Stimulated activated CD4-positive, alpha-beta T cell treated with anti-CD3 and anti-CD28 coated beads, Interleukin-1b, Interleukin-23, amount 100 ng/mL, for 1 hour (primary cell): ENCODE results near the gene SOX21.
A peak's percentile ranks its signal among the peaks of the same experiment; 100 is the strongest.

Experiments used
- DNase-seq, 2 donors: peaks; one replicate each; pipeline ENCODE4 v3.0.0-alpha.2; 2020; ENCODE audit warnings: low read depth in 2 of 2

Gene SOX21

GRCh38 chr13:94679614-94680013 is 32.7 kb downstream of the SOX21 start:
- no peak for DNase-seq

GRCh38 chr13:94678845-94679244 is 33.5 kb downstream of the SOX21 start:
- no peak for DNase-seq

- no peak for DNase-seq
Observed at GRCh38 chr13:94677799-94678198, 34.5 kb downstream of the SOX21 start.

GRCh38 chr13:94674609-94675348 is 37.6 kb downstream of the SOX21 start:
- DNase-seq, result peak in 1 of 2 donors; percentile 30

- no peak for DNase-seq
Observed at GRCh38 chr13:94673851-94674250, 38.5 kb downstream of the SOX21 start.

GRCh38 chr13:94672400-94672799 is 39.9 kb downstream of the SOX21 start:
- DNase-seq, result no peak

- DNase-seq, result no peak
Observed at GRCh38 chr13:94667190-94667589, 45.2 kb downstream of the SOX21 start.

GRCh38 chr13:94666065-94666464 is 46.3 kb downstream of the SOX21 start:
- no peak for DNase-seq

- DNase-seq, result no peak
Observed at GRCh38 chr13:94664889-94665288, 47.5 kb downstream of the SOX21 start.

- DNase-seq, result no peak
Observed at GRCh38 chr13:94662274-94662945, 49.9 kb downstream of the SOX21 start.

GRCh38 chr13:94661406-94661805 is 50.9 kb downstream of the SOX21 start:
- no peak for DNase-seq

GRCh38 chr13:94660695-94661326 is 51.5 kb downstream of the SOX21 start:
- DNase-seq, result no peak
